Motor neuron (in vitro differentiated cells): Measurements from ENCODE around the gene CCNA1. TPM values are rescaled to one million over a fixed set of nuclear protein-coding genes. Genes with fewer than 3 reads are reported as not detected.
A peak's percentile ranks its signal among the peaks of the same experiment; 100 is the strongest.

Experiments
- ATAC-seq, 8 experiments: fragments of 200-7000 bp; cut with Tn5 transposase; replicated peaks in 6 of 8; 2 replicates each; pipeline ENCODE4 v1.8.0; 2021; ENCODE audit warnings: mild to moderate bottlenecking in 8 of 8, moderate library complexity in 8 of 8
- H3K27ac ChIP-seq, 2 donors: fragments of 250-450 bp; sonication (Bioruptor Pico); 2 replicates each; pipeline ENCODE4 v1.9.0; 2021; ENCODE audit warnings: antibody characterized with exemption in 2 of 2, mild to moderate bottlenecking in 2 of 2, moderate library complexity in 1 of 2
- H3K4me1 ChIP-seq, 2 donors: fragments of 250-450 bp; sonication (Bioruptor Pico); replicated peaks in 1 of 2; 2 replicates each; pipeline ENCODE4 v1.6.1; 2021; ENCODE audit warnings: antibody characterized with exemption in 2 of 2, mild to moderate bottlenecking in 2 of 2, moderate library complexity in 1 of 2
- H3K4me3 ChIP-seq, 5 donors: fragments of 250-450 bp; sonication (Bioruptor Pico); 2 replicates each; pipeline ENCODE4 v1.9.0; 2021; ENCODE audit warnings: antibody characterized with exemption in 5 of 5, mild to moderate bottlenecking in 5 of 5, moderate library complexity in 4 of 5
- WGBS, 10 experiments: fragments of 450-650 bp; shearing (Covaris generic); methylation state at CpG; one replicate each; pipeline ENCODE4 v1.0.0; 2022; 5-methylcytosine and 5-hydroxymethylcytosine counted together
- in situ Hi-C, 9 experiments: fragments of 400-800 bp; cut with MboI; loops; one replicate each; pipeline ENCODE4 v1.15.0; 2021; ENCODE audit warnings: low sequenced_read_pairs in 9 of 9, low pct_unique_long_range_greater_than_20kb in 2 of 9; ENCODE audit not compliant: unreplicated experiment in 9 of 9
- total RNA-seq, 8 experiments: library from RNA; unstranded; fragments of 300-600 nt; gene quantifications; 2 replicates each; pipeline versions ENCODE4 v1.2.3 to v1.2.4, GENCODE V29; 2022

CCNA1 gene
- total RNA-seq, 8 experiments from 2014 or later: 2.8 to 13.3 (median 5.2) TPM; not detected in 3

DNA sequence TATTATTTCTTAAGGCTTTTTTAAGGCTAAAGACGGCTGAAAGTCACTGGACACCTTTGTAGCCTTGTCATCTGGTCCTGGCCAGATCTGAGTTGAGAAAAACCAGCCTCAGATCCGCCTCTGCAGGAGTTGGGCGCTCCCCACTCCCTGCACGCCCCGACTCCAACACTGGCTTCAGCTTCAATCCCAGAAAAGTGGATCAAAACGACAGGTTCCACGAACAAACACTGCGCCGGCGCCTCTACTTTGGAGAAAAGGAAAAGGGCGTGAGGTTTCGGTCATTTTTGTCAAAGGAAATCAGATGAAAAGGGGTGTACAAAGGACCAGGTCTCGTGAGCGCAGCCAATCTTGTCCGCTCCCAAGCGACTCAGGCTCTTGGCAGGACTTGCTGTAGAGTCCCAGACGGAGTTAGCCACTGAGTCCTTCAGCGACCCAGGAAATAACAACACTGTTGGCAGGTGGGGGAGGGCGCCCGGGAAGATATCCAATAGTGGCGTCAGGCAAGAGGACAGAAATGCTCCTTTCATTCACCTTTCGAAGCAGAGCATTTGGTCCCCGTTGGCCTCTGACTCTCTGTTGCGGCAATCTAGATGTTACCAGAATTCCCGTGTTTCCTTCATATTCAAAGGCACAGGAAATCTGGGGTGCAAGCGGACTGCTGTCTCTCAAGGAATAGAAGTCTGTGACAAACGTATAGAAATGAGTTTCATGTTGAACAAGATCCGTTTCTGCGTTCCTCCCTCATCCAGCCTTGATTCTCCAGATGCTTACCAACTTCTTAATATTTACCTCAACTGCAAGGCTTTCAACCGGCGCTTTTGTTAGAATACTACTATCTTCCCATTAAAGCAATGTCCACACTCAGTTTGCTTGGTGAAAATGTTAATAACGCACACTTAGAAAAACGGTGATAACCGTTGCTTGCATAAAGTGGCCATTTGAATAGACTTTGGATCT is 1.8 kb upstream of the CCNA1 start:
- no peak for ATAC-seq
- in situ Hi-C loops: loop anchor here in 2 of 9 experiments (25.0 kb wide), 1 partner anchor 557 kb away; the partner anchor contains the start of gene ALG5 (in 2 of the 2)
- Histone ChIP-seq H3K27ac (no peak overlapping the region), H3K4me3 (peak overlapping the region in 3 of 5 donors; percentile 58 to 72 (median 62)), H3K4me1 (peaks cover 0 to 7% of the 10 kb centered on the region in 2 donors)
- 0 to 50% (median 18%) methylated on average over 2 to 26 of the region's 34 CpGs for WGBS, 10 experiments

- H3K27ac ChIP-seq: peak overlapping the region in 1 of 2 donors; percentile 7
- WGBS, 10 experiments: 0 to 40% (median 0%) methylated on average over 1 to 4 of the region's 85 CpGs; no CpG with 5 or more reads in 4 of the 10 experiments
- ATAC-seq: peak; percentile 38 to 76 (median 68)
- H3K4me1 ChIP-seq: peaks cover 0 to 7% of the 10 kb centered on the region in 2 donors
- peak overlapping the region; percentile 55 to 78 (median 62) for H3K4me3 ChIP-seq
- in situ Hi-C loops: loop anchor here in 2 of 9 experiments (25.0 kb wide), 1 partner anchor 556 kb away; the partner anchor contains the start of gene ALG5 (in 2 of the 2)
These were observed 840 bp upstream of the CCNA1 start for GRCh38 chr13:36431204-36432105.

DNA sequence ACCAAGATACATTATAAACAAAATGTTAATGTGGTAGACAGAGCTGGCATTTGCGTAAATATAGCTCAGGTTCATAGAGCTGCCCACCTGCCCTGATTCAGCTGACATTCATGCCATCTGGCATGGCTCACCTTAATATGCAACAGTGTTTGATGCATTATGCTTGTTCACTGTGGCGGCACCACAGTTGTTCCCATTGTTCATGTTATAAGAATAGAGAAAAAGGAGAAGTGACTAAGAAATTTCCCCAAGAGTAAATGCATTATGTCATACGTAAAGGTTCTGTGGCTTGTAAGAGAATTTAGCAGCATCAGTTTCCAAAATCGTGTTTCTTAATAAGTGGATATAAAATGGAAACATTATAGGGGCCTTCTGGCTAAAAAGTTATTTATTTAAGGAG is 4.5 kb downstream of the CCNA1 start:
- H3K27ac ChIP-seq: no peak overlapping the region
- WGBS, 10 experiments: 0 to 90% (median 70%) methylated on average over 1 to 4 of the region's 4 CpGs; no CpG with 5 or more reads in 2 of the 10 experiments
- ATAC-seq: no peak
- in situ Hi-C loops: loop anchor here in 2 of 9 experiments (25.0 kb wide), 1 partner anchor 550 kb away; the partner anchor contains the start of gene ALG5 (in 2 of the 2)
- H3K4me1 ChIP-seq: no peaks in the 10 kb centered on the region
- H3K4me3 ChIP-seq: no peak overlapping the region

DNA sequence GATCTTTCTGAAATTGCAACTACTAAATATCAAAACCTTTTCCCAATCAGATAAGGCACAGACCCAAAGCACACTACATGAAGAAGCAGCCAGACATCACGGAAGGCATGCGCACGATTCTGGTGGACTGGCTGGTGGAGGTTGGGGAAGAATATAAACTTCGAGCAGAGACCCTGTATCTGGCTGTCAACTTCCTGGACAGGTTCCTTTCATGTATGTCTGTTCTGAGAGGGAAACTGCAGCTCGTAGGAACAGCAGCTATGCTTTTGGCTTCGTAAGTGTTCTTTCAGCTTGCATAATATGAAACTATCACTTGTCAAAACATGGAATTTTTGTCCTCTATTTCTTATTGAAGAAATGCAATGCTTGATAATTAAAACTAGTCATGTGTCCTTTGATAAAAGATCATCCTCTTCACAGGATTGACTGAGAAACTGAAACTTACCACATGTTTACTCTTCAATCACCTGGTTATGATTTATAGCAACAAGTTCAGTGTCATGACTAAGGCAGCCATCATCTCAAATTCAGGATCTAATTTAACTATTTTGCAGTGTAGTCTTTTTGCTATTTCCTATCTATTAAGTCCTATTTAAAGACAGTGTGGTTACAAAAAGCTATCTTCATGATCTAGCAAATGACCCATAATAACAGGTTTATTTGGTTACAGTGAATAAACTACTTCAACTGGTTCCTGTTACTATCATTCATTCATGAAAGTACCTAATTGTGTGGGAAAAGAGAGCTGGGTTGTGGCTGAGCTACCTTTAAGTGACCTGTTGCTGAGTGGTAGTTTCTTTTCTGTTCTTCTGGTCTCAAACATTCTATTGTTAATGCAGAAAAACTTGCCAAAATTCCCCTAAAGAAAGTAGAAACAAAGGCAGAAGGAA is 6.5 kb downstream of the CCNA1 start:
- no peak for ATAC-seq
- in situ Hi-C loops: loop anchor here in 2 of 9 experiments (25.0 kb wide), 1 partner anchor 548 kb away; the partner anchor contains the start of gene ALG5 (in 2 of the 2)
- 0 to 84% (median 79%) methylated on average over 1 to 6 of the region's 6 CpGs; no CpG with 5 or more reads in 1 of the 10 experiments for WGBS, 10 experiments

GRCh38 chr13:36445278-36445677 is 13.0 kb downstream of the CCNA1 start:
- H3K4me1 ChIP-seq: no peaks in the 10 kb centered on the region
- 18 to 100% (median 90%) methylated on average over 1 to 5 of the region's 5 CpGs for WGBS, 10 experiments
- in situ Hi-C loops: loop anchor here in 2 of 9 experiments (25.0 kb wide), 1 partner anchor 542 kb away; the partner anchor contains the start of gene ALG5 (in 2 of the 2)

More for the DNA sequence above, 6.5 kb downstream of the CCNA1 start:
- Histone ChIP-seq H3K27ac (no peak overlapping the region), H3K4me1 (no peaks in the 10 kb centered on the region), H3K4me3 (no peak overlapping the region)

GRCh38 chr13:36445891-36446351 is 13.6 kb downstream of the CCNA1 start:
- ATAC-seq: no peak
- H3K27ac ChIP-seq: no peak overlapping the region
- H3K4me1 ChIP-seq: no peaks in the 10 kb centered on the region
- in situ Hi-C loops: loop anchor here in 2 of 9 experiments (25.0 kb wide), 1 partner anchor 541 kb away; the partner anchor contains the start of gene ALG5 (in 2 of the 2)
- no peak overlapping the region for H3K4me3 ChIP-seq
- WGBS, 10 experiments: 5 to 100% (median 90%) methylated on average over 1 to 2 of the region's 2 CpGs; no CpG with 5 or more reads in 2 of the 10 experiments

More at GRCh38 chr13:36445278-36445677, 13.0 kb downstream of the CCNA1 start:
- no peak overlapping the region for H3K4me3 ChIP-seq
- no peak overlapping the region for H3K27ac ChIP-seq
- ATAC-seq: no peak

DNA sequence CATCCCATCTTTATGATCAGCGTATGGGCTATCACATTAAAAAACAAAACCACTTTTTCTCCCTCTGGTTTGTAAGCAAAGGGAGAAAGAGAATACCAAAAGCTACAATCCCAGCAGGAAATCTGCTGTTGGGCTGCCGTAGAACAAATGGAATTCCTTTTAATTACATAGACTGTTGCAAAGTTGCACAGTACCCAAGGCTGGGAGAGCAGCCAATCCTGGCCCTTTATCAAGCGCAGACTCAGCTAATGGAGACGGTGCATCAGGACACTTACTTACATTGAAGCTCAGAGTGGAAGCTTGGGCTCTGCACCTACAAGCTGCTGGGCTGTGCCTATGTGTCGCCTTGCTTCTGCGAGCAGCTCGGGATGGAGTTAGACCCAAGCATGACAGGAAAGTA is 15.2 kb downstream of the CCNA1 start:
- H3K4me3 ChIP-seq: no peak overlapping the region
- 8 to 100% (median 70%) methylated on average over 1 to 7 of the region's 7 CpGs; no CpG with 5 or more reads in 1 of the 10 experiments for WGBS, 10 experiments
- H3K27ac ChIP-seq: no peak overlapping the region
- in situ Hi-C loops: loop anchor here in 2 of 9 experiments (25.0 kb wide), 1 partner anchor 540 kb away; the partner anchor contains the start of gene ALG5 (in 2 of the 2)
- ATAC-seq: no peak
- H3K4me1 ChIP-seq: no peaks in the 10 kb centered on the region

DNA sequence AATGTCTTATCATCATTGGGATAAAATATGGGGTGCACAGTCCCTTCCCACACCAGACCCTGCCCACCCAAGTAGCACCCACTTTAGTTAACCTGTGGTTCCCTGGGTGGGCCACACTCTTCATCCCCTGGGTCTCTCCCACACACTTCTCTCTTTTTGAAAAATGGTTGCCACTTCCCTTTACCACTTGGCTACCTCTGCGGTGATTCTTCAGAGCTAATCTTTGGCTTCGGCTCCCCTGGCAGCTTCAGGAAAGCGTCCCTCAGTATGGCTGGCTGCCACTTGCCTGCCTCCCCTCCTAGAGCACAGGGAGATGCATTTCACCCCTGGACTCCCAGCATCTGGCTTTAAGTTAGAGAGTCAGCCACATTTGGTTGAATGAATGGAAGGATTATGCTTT is 18.2 kb downstream of the CCNA1 start:
- Histone ChIP-seq H3K4me1 (no peaks in the 10 kb centered on the region), H3K4me3 (no peak overlapping the region), H3K27ac (no peak overlapping the region)
- WGBS, 10 experiments: 43 to 93% (median 59%) methylated on average over 1 to 3 of the region's 3 CpGs; no CpG with 5 or more reads in 4 of the 10 experiments
- in situ Hi-C loops: no loop called here
- no peak for ATAC-seq

DNA sequence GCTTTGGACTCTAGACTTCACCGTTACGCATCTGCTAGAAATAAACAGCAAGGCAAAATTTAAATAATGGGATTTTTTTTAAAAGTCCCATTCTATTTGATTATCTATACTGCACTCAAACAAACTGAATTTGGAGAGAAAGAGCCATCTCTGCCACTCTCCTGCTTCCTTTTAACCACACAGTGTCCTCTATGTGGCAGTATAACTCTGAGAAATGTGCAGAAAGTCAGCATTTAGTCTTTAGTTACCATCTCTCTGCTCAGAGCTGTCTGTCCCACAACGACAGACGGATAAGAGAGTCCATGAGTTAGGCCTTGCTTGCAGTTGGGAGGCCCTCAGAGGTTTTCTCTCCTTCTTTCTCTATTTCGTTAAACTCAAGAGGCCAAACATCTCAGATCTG is 21.2 kb downstream of the CCNA1 start:
- Histone ChIP-seq H3K27ac (no peak overlapping the region), H3K4me3 (no peak overlapping the region), H3K4me1 (no peaks in the 10 kb centered on the region)
- ATAC-seq: peak in 4 of 8 experiments; percentile 80 to 86 (median 82)
- in situ Hi-C loops: no loop called here
- 0 to 100% (median 61%) methylated on average over 1 to 5 of the region's 5 CpGs for WGBS, 10 experiments

DNA sequence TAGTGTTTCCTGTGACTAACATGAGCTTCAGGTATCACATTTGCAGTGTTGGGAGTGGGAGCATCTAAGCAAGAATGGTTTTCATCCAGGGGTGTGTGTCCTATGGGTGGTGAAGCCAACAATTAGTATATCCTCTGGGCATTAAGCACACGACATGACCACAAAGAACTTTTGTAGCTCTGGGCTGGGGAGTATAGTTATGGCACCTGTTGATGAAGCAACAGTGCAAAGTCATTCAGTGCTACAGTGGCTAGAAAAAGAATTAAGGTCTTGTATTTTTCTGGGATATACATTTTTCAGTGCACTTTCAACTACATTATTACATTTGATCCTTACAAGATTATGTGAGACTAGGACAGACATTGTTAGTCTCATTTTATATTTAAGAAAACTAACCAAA is 21.8 kb downstream of the CCNA1 start:
- ATAC-seq: no peak
- Histone ChIP-seq H3K4me3 (no peak overlapping the region), H3K4me1 (no peaks in the 10 kb centered on the region), H3K27ac (no peak overlapping the region)
- in situ Hi-C loops: no loop called here
- WGBS, 10 experiments: 20 to 86% (median 75%) methylated on average over 1 of the region's 1 CpG; no CpG with 5 or more reads in 6 of the 10 experiments

- Histone ChIP-seq H3K4me1 (no peaks in the 10 kb centered on the region), H3K4me3 (no peak overlapping the region), H3K27ac (no peak overlapping the region)
- WGBS, 10 experiments: 32 to 100% (median 74%) methylated on average over 1 to 3 of the region's 3 CpGs; no CpG with 5 or more reads in 2 of the 10 experiments
- no peak for ATAC-seq
- in situ Hi-C loops: no loop called here
These were observed 22.7 kb downstream of the CCNA1 start for GRCh38 chr13:36454987-36455386.
